NOMO-1 (cell line): Measurements from ENCODE around the gene SMNDC1.
"Not testable (repeated sequence)": the region's sequence is repeated elsewhere in the genome, so short reads cannot be mapped to it uniquely, and the experiment has no call there.

Experiments used
- DNase-seq, 2 experiments: peaks; one replicate each; lab custom pipeline; 2025; ENCODE audit not compliant: unreplicated experiment in 2 of 2; lab: John Stamatoyannopoulos, UW

The SMNDC1 gene

DNA sequence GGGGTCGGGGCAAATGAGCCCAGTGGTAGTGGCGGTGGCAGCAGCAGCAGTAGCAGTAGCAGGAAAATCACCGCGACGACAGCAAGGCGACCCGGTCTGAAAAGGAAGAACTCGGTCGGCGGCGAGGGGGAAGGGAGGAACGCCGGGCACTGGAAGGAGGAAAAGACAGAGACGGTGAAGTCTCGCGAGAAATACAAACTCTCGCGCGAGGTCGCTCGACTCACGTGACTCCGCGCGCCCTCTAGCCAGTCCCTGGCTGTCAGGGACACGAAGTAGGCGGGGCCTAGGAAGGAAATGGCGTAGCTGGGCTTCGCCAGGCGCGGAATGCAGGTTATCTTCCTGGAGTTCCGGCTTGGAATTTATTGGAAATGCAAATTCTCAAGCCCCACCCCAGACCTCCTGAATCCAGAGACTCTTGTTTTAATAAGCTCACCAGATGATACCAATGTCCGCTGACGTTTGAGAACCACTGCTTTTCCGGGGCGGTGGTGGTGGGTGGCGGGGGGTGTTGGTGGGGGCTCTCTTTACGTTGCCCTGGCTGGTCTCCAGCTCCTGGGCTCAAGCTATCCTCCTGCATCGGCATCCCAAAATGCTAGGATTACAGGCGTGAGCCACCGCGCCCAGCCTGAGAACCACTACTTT, at the start of gene SMNDC1:
TSS of gene SMNDC1 (minus strand) at position 141 of the 642 bp plus-strand sequence. CDS start 1,333 bp downstream, outside the sequence.
- DNase-seq = peak; percentile 87 to 94

- peak; percentile 38 to 67 for DNase-seq
These were observed 49.6 kb upstream of the SMNDC1 start for GRCh38 chr10:110354322-110354766.

- no peak for DNase-seq
These were observed 48.8 kb upstream of the SMNDC1 start for GRCh38 chr10:110353244-110354119.

DNA sequence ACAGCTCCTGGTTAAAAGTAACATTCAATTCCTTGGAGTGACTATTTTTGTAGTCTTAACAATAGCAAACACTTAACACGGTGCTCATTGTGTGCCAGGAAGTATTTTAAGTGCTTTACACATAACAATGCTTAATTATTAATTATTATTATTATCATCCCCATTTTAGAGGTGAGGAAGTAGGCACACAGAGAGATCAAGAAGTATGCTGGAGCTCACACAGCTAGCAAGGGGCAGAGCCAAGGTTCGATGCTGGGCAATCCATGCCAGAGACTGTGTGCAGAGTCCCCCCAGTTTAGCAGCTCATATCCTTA, 48.2 kb upstream of the SMNDC1 start:
- DNase-seq = no peak

GRCh38 chr10:110350812-110351211, 46.1 kb upstream of the SMNDC1 start:
- DNase-seq = no peak

- DNase-seq = no peak
These were observed 45.1 kb upstream of the SMNDC1 start for GRCh38 chr10:110349831-110350230.

DNA sequence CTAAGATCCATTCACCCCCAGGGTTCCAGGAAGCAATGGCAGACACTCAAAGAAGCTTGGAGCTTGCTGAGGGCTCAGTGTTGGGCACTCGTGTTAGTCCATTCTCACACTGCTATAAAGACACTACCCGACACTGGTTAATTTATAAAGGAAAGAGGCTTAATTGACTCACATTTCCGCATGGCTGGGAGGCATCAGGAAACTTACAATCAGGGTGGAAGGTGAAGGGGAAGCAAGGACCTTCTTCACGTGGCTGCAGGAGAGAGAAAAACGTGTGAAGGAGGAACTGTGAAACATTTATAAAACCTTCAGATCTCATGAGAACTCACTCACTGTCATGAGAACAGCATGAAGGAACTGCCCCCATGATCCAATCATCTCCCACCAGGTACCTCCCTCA, 44.7 kb upstream of the SMNDC1 start:
- DNase-seq = no peak

DNA sequence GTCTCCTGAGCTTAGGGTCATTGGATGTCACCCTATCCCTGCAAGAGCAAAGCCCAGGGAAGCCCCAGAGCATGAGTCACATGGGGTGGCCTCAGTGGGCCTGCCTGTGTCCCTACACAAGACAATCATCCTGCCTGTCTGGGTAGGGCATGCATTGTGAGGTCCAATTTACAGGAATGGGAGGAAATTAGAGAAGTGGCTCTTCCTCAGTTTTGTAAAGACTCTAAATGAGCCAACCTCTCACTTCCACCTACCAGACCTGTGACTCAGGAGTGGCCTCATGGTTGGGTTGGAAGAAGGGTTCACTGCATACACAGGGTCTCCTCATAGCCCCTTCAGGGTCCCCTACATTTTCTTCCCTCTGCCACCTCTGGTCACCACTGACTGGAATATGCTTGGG, 43.6 kb upstream of the SMNDC1 start:
- DNase-seq = peak; percentile 7 to 27

DNA sequence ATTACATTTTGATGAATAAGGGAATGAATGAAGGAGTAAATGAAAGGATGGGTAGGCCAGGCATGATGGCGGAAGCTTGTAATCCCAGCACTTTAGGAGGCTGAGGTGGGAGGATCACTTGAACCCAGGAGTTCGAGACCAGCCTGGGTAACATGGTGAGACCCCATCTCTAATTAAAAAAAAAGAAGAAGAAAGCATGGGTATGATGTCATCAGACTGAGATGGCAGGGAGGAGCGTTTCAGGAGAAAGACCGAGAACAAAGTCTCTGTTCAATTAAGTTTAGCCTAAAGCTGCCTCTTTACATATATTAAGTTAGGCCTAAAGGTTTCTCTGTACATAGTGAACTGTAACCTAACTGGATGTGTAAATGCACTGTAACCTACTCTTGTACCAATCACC, 42.2 kb upstream of the SMNDC1 start:
- DNase-seq = no peak

DNA sequence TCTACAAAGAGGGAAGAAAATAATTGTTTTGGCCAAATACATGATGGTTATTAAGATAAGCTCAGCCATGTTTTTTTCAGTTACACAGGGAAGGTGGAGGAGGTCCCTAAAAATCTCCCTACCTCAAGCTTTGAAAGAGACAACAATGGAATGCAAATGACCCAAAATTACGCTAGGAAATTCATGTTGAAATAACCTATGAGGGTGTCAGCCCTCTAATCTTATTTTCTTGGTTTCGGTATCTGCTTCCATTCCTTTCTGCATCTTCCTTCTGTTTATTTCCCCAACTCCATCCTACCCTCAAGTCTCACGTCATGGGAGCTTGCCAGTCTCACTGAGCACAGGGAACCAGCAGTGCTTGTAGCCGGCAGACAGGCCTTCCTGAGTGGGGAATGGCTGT, 40.6 kb upstream of the SMNDC1 start:
- DNase-seq = no peak

DNA sequence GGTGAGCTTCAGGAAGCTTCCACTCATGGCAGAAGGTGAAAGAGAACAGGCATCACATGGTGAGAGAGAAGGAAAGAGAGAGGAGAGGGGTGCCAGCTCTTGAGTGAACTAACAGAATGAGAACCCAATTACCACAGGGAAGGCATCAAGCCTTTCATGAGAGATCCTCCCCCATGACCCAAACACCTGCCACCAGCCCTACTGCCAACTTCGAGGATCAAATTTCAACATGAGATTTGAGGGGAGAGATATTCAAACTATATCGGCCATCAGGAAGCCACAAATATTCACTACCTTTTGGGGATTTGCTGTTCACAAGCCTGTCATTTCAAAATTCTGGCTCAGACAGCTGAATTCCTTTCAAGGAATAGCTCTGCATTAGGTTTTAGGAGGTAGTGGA, 39.9 kb upstream of the SMNDC1 start:
- no peak for DNase-seq

- DNase-seq = no peak
These were observed 39.2 kb upstream of the SMNDC1 start for GRCh38 chr10:110343947-110344346.

DNA sequence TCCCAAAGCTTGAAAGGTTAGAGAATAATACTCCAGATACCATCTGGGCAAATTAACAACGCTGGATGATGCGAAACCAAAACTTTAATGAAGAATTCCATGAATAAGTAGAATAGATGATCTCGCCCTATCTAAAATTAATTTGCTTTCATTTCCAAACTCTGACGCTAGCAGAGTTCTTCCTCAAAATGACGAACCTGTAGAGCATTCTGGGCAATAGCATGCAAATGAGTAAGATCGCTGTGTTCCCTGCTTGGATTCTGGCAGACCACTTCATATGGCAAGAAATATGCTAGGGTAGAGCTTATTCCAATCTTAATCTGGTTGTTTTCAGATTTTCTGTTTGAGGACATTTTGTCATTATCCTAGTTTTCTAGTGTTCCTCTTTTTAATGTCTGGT, 36.1 kb upstream of the SMNDC1 start:
- peak in 1 of 2 experiments; percentile 47 for DNase-seq

- no peak for DNase-seq
These were observed 35.4 kb upstream of the SMNDC1 start for GRCh38 chr10:110340122-110340521.

- DNase-seq = no peak
These were observed 33.2 kb upstream of the SMNDC1 start for GRCh38 chr10:110337906-110338305.

GRCh38 chr10:110337401-110337800, 32.7 kb upstream of the SMNDC1 start:
- DNase-seq = no peak

- no peak for DNase-seq
These were observed 31.5 kb upstream of the SMNDC1 start for GRCh38 chr10:110336111-110336721.

DNA sequence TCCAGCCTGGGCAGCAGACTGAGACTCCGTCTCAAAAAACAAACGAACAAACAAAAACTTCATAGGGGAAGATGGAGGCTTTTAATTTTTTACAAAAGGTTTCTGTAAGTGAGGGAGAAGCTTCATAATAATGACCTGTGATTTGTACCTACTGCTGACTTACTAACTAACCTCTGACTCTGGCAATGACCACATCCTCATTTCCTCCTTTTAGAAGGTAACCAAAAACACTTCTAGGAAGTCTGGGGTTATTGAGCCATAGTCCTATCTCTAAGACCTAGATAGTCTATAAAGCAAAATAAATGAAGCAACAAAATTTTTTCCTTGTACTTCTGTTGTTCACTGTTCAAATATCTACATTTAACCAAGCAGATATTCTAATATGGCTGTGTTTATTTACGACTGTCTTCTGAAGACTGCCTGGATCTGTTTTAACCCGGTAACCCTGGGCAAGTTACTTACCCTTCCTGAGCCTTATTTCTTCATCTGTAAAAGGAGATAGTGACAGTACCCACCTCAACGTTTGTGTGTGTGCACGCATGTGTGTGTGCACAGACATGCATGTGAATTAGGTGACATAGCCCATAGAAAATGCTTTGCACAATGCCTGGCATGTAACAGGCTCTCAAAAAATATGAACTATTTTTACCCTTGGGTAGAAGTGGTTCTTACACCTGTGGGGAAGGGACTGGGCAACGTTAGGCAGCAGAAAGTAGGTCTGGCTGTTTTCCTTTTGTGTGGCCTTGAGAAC, 30.8 kb upstream of the SMNDC1 start:
- DNase-seq = peak in 1 of 2 experiments; percentile 75

DNA sequence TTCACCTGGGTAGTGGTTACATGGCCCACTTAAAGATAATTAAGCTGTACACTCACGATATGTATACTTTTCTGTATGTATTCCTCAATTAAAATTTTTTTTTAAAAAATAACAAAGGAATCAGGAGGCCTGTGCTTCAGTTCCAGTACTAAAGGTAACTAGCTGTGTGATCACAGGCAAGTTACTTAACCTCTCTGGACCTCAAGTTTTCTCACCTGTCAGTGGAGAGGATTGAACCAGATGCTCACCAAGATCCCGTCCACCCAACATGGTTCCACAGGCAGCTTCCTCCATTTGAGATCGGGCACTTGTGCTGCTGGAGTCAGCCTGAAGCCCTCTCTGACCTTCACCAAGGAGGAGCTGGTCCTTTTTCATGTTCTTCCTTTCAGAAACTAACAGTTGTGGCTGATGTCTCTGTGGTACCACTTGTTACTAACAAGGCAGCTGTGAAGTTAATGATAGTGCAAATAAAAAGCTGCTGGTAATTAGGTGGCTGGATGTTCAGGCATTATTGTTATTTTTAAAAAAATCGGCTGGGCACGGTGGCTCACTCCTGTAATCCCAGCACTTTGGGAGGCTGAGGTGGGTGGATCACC, 29.4 kb upstream of the SMNDC1 start:
- no peak for DNase-seq

DNA sequence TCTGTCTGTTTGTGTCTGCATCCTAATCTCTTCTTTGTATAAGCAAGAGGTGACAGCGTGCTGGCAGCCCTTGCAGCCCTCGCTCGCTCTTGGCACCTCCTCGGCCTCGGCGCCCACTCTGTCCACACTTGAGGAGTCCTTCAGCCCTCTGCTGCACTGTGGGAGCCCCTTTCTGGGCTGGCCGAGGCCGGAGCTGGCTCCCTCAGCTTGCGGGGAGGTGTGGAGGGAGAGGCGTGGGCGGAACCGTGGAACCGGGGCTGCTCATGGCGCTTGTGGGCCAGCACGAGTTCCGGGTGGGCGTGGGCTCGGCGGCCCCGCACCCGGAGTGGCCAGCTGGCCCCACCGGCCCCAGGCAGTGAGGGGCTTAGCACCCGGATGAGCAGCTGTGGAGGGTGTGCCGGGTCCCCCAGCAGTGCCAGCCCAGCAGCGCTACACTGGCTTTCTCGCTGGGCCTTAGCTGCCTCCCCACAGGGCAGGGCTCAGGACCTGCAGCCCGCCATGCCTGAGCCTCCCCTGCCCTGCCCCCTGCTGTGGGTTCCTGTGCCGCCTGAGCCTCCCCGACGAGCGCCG, 26.6 kb upstream of the SMNDC1 start:
- DNase-seq = not testable (repeated sequence)
